Vagina (tissue), 2 donors: ENCODE data around the gene ST3GAL5.

ENCODE experiments used
- CTCF ChIP-seq, 3 experiments: fragments of 450-650 bp in 2 of 3; fragments of 200-600 bp in 1 of 3; sonication (generic) in 1 of 3; IDR thresholded peaks; one replicate each; pipeline ENCODE4 v1.5.1; 2017 to 2019; ENCODE audit warnings: antibody characterized with exemption in 3 of 3, mild to moderate bottlenecking in 2 of 3, moderate library complexity in 2 of 3
- POLR2AphosphoS5 ChIP-seq, 2 donors: sonication (generic); formaldehyde crosslinking; IDR thresholded peaks; one replicate each; pipeline ENCODE4 v1.9.0; 2017; ENCODE audit warnings: antibody characterized with exemption in 2 of 2, mild to moderate bottlenecking in 2 of 2, low read depth in 1 of 2; ENCODE audit not compliant: insufficient read depth in 1 of 2

GRCh38 chr2:85908506-85908905 lies 19.7 kb upstream of the ST3GAL5 start:
- TF ChIP-seq CTCF (IDR thresholded peaks at IDR 0.05) (no peak), POLR2AphosphoS5 (IDR thresholded peaks at IDR 0.05; ENCODE audit: insufficient read depth in 1 of 2, low read depth in 1 of 2) (no peak)
